Endodermal cell (in vitro differentiated cells): ENCODE results near the gene CDR2L. TPM values are rescaled to one million over a fixed set of nuclear protein-coding genes. Genes with fewer than 3 reads are reported as not detected.
"Not testable (repeated sequence)": the region's sequence is repeated elsewhere in the genome, so short reads cannot be mapped to it uniquely, and the experiment has no call there.

Source experiments
- DNase-seq: peaks from one replicate; pipeline ENCODE4 v3.0.0-alpha.2; 2017
- H3K27ac ChIP-seq: 2 replicates; pipeline ENCODE4 v1.5.1; 2013; ENCODE audit warnings: mild to moderate bottlenecking, low read depth, low read length, moderate library complexity
- H3K27me3 ChIP-seq: 2 replicates; pipeline ENCODE4 v1.6.1; 2013; ENCODE audit warnings: mild to moderate bottlenecking, low read length, moderate library complexity; ENCODE audit not compliant: insufficient read depth, control insufficient read depth, poor library complexity, severe bottlenecking
- H3K36me3 ChIP-seq: 2 replicates; pipeline ENCODE4 v1.7.0; 2013; ENCODE audit warnings: mild to moderate bottlenecking, low read length, moderate library complexity; ENCODE audit not compliant: control insufficient read depth, insufficient read depth
- H3K4me1 ChIP-seq: one replicate; pipeline ENCODE4 v1.7.0; 2013; ENCODE audit warnings: low read length; ENCODE audit not compliant: control insufficient read depth, insufficient read depth
- H3K4me3 ChIP-seq: 2 replicates; pipeline ENCODE4 v1.5.1; 2013; ENCODE audit warnings: mild to moderate bottlenecking, low read length, moderate library complexity
- H3K9ac ChIP-seq: 2 replicates; pipeline ENCODE4 v1.6.1; 2013; ENCODE audit warnings: mild to moderate bottlenecking, low read length, moderate library complexity; ENCODE audit not compliant: poor library complexity, severe bottlenecking; ENCODE audit errors: extremely low read depth
- H3K9me3 ChIP-seq: 2 replicates; pipeline ENCODE4 v1.6.1; 2013; ENCODE audit warnings: mild to moderate bottlenecking, low read length, moderate library complexity; ENCODE audit not compliant: control insufficient read depth
- H3K27ac Mint-ChIP-seq: 2 replicates; pipeline ENCODE4 v1.8.0; 2020; ENCODE audit warnings: mixed read lengths
- H3K27me3 Mint-ChIP-seq: 2 replicates; pipeline ENCODE4 v1.8.0; 2021; ENCODE audit warnings: mild to moderate bottlenecking, mixed read lengths; ENCODE audit not compliant: insufficient read depth
- H3K36me3 Mint-ChIP-seq: 2 replicates; pipeline ENCODE4 v1.8.0; 2020; ENCODE audit warnings: low read depth, mixed read lengths
- H3K4me1 Mint-ChIP-seq: 2 replicates; pipeline ENCODE4 v1.8.0; 2020; ENCODE audit warnings: mixed read lengths
- H3K4me3 Mint-ChIP-seq: 2 replicates; pipeline ENCODE4 v1.8.0; 2020; ENCODE audit warnings: mild to moderate bottlenecking, moderate library complexity, mixed read lengths
- H3K9me3 Mint-ChIP-seq: 2 replicates; pipeline ENCODE4 v1.8.0; 2020; ENCODE audit warnings: mild to moderate bottlenecking, mixed read lengths
- WGBS, 2 experiments: methylation state at CpG; one replicate each; pipeline versions ENCODE4 v1.1.5 to v1.1.7; 2013; ENCODE audit warnings: missing lambda C conversion rate in 2 of 2, mixed read lengths in 1 of 2; ENCODE audit not compliant: insufficient coverage in 1 of 2, insufficient read length in 1 of 2; 5-methylcytosine and 5-hydroxymethylcytosine counted together
- total RNA-seq, 2 donors: library from RNA; stranded (reverse); fragmentation: NEBNext Ultra II Directional in 1 of 2; extraction: Animal tissue kit (Norgen Biotek cat#: 25700) in 1 of 2; gene quantifications; 2 replicates in 1 of 2; 3 replicates in 1 of 2; pipeline ENCODE4 v1.2.1, GENCODE V29; 2021
- TF ChIP-seq, protein P1 (sequence below): fragments of 200-600 bp; sonication (generic); conservative IDR thresholded peaks from 2 replicates; pipeline ENCODE4 v1.5.0; 2021; ENCODE audit warnings: antibody characterized with exemption, mild to moderate bottlenecking

CDR2L gene
- total RNA-seq, 2 donors from 2014 or later, result 20.4 to 23.6 TPM

- TF ChIP-seq, protein P1, sequence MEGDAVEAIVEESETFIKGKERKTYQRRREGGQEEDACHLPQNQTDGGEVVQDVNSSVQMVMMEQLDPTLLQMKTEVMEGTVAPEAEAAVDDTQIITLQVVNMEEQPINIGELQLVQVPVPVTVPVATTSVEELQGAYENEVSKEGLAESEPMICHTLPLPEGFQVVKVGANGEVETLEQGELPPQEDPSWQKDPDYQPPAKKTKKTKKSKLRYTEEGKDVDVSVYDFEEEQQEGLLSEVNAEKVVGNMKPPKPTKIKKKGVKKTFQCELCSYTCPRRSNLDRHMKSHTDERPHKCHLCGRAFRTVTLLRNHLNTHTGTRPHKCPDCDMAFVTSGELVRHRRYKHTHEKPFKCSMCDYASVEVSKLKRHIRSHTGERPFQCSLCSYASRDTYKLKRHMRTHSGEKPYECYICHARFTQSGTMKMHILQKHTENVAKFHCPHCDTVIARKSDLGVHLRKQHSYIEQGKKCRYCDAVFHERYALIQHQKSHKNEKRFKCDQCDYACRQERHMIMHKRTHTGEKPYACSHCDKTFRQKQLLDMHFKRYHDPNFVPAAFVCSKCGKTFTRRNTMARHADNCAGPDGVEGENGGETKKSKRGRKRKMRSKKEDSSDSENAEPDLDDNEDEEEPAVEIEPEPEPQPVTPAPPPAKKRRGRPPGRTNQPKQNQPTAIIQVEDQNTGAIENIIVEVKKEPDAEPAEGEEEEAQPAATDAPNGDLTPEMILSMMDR, result no peak
- no peak overlapping the region for H3K27ac ChIP-seq
- H3K36me3 ChIP-seq, result peaks cover 19% of the 10 kb centered on the region
- Mint-ChIP-seq H3K27me3 (no peaks in the 10 kb centered on the region), H3K36me3 (peaks cover 24% of the 10 kb centered on the region), H3K9me3 (no peaks in the 10 kb centered on the region), H3K4me3 (no peak overlapping the region), H3K27ac (no peak overlapping the region), H3K4me1 (no peaks in the 10 kb centered on the region)
- no peaks in the 10 kb centered on the region for H3K4me1 ChIP-seq
- WGBS, 2 experiments, result 96% methylated on average over 16 to 19 of the region's 19 CpGs
- H3K9me3 ChIP-seq, result no peaks in the 10 kb centered on the region
- H3K27me3 ChIP-seq, result no peaks in the 10 kb centered on the region
- DNase-seq, result no peak
- no peak overlapping the region for H3K9ac ChIP-seq
- H3K4me3 ChIP-seq, result no peak overlapping the region
Measured at GRCh38 chr17:75003957-75004355, 16.5 kb downstream of the CDR2L start.

- 93 to 100% methylated on average over 1 to 3 of the region's 3 CpGs for WGBS, 2 experiments
- no peak overlapping the region for H3K9ac ChIP-seq
- H3K4me1 ChIP-seq, result no peaks in the 10 kb centered on the region
- no peak for DNase-seq
- H3K27me3 ChIP-seq, result no peaks in the 10 kb centered on the region
- H3K4me1 Mint-ChIP-seq, result no peaks in the 10 kb centered on the region
- H3K9me3 ChIP-seq, result no peaks in the 10 kb centered on the region
- no peak overlapping the region for H3K27ac Mint-ChIP-seq
- H3K4me3 ChIP-seq, result no peak overlapping the region
- H3K9me3 Mint-ChIP-seq, result no peaks in the 10 kb centered on the region
- no peaks in the 10 kb centered on the region for H3K27me3 Mint-ChIP-seq
- H3K36me3 Mint-ChIP-seq, result peaks cover 24% of the 10 kb centered on the region
- H3K27ac ChIP-seq, result no peak overlapping the region
- TF ChIP-seq, protein P1, result no peak
- H3K4me3 Mint-ChIP-seq, result no peak overlapping the region
- peaks cover 19% of the 10 kb centered on the region for H3K36me3 ChIP-seq
Measured at GRCh38 chr17:75004371-75004770, 16.9 kb downstream of the CDR2L start.

DNA sequence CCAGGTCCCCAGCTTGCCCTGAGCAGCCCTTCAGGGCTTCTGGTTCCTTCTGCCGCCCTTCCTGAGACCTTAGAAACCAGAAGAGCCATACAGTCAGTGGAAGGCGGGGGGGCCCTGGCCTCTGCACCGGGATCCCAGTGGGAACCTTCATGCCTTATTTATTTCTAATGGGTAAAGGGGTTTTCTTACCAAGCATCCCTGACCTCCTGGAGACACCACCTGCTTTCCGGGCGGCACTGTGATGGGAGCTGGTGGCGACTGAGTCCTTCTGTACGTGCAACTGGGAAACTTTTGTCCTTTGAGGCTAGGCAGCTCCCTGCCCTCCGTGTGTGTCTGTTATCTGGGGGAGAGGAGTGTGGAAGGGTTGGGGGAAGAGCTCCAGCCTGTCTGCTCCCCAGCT is 17.9 kb downstream of the CDR2L start:
- no peak overlapping the region for H3K27ac Mint-ChIP-seq
- H3K27me3 ChIP-seq, result no peaks in the 10 kb centered on the region
- no peak overlapping the region for H3K27ac ChIP-seq
- no peak overlapping the region for H3K4me3 ChIP-seq
- no peaks in the 10 kb centered on the region for H3K4me1 Mint-ChIP-seq
- H3K9ac ChIP-seq, result no peak overlapping the region
- H3K9me3 Mint-ChIP-seq, result no peaks in the 10 kb centered on the region
- H3K4me1 ChIP-seq, result no peaks in the 10 kb centered on the region
- H3K4me3 Mint-ChIP-seq, result no peak overlapping the region
- DNase-seq, result no peak
- H3K27me3 Mint-ChIP-seq, result no peaks in the 10 kb centered on the region
- no peaks in the 10 kb centered on the region for H3K9me3 ChIP-seq
- WGBS, 2 experiments, result 88% methylated on average over 8 of the region's 8 CpGs; no CpG with 5 or more reads in 1 of the 2 experiments
- peaks cover 24% of the 10 kb centered on the region for H3K36me3 Mint-ChIP-seq
- H3K36me3 ChIP-seq, result peaks cover 19% of the 10 kb centered on the region
- TF ChIP-seq, protein P1, result no peak

- not testable (repeated sequence) for H3K4me3 Mint-ChIP-seq, H3K9ac ChIP-seq, DNase-seq, H3K4me1 ChIP-seq, H3K9me3 ChIP-seq, H3K27me3 Mint-ChIP-seq, H3K27me3 ChIP-seq, H3K4me1 Mint-ChIP-seq, H3K9me3 Mint-ChIP-seq, H3K27ac ChIP-seq, H3K27ac Mint-ChIP-seq, H3K4me3 ChIP-seq
- H3K36me3 Mint-ChIP-seq, result peaks cover 22% of the 10 kb centered on the region
- peaks cover 18% of the 10 kb centered on the region for H3K36me3 ChIP-seq
- 80 to 96% methylated on average over 1 to 5 of the region's 6 CpGs for WGBS, 2 experiments
Measured at GRCh38 chr17:75006084-75006483, 18.7 kb downstream of the CDR2L start.
